GM18873 (cell line): ENCODE results near the gene ARMC9.

Source experiments
- ATAC-seq: cut with Tn5 transposase; IDR thresholded peaks from one replicate; pipeline ENCODE4 v1.9.1; 2021; ENCODE audit warnings: mild to moderate bottlenecking, moderate library complexity, moderate number of reproducible peaks; ENCODE audit not compliant: unreplicated experiment, low FRiP score

ARMC9 gene

GRCh38 chr2:231355508-231356465, 157.4 kb downstream of the ARMC9 start:
- ATAC-seq, result no peak

GRCh38 chr2:231356466-231356844, 158.0 kb downstream of the ARMC9 start:
- ATAC-seq, result no peak

- no peak for ATAC-seq
Measured at GRCh38 chr2:231357048-231357447, 158.6 kb downstream of the ARMC9 start.

- no peak for ATAC-seq
Measured at GRCh38 chr2:231357931-231358330, 159.5 kb downstream of the ARMC9 start.

GRCh38 chr2:231359441-231359840, 161.0 kb downstream of the ARMC9 start:
- ATAC-seq, result no peak

GRCh38 chr2:231359948-231360347, 161.5 kb downstream of the ARMC9 start:
- ATAC-seq, result no peak

GRCh38 chr2:231360401-231360800, 162.0 kb downstream of the ARMC9 start:
- ATAC-seq, result no peak

- no peak for ATAC-seq
Measured at GRCh38 chr2:231360881-231361371, 162.5 kb downstream of the ARMC9 start.

GRCh38 chr2:231361701-231362554, 163.5 kb downstream of the ARMC9 start:
- peak; percentile 91 for ATAC-seq

- no peak for ATAC-seq
Measured at GRCh38 chr2:231362555-231363184, 164.2 kb downstream of the ARMC9 start.

GRCh38 chr2:231364061-231364460, 165.6 kb downstream of the ARMC9 start:
- ATAC-seq, result no peak

GRCh38 chr2:231364961-231365810, 166.8 kb downstream of the ARMC9 start:
- ATAC-seq, result no peak

- ATAC-seq, result no peak
Measured at GRCh38 chr2:231367178-231367577, 168.7 kb downstream of the ARMC9 start.

- no peak for ATAC-seq
Measured at GRCh38 chr2:231369580-231370428, 171.4 kb downstream of the ARMC9 start.

- no peak for ATAC-seq
Measured at GRCh38 chr2:231370429-231370748, 172.0 kb downstream of the ARMC9 start.

GRCh38 chr2:231370749-231371429, 172.5 kb downstream of the ARMC9 start:
- ATAC-seq, result no peak

GRCh38 chr2:231371430-231372054, 173.1 kb downstream of the ARMC9 start:
- no peak for ATAC-seq

- no peak for ATAC-seq
Measured at GRCh38 chr2:231372326-231372725, 173.9 kb downstream of the ARMC9 start.
